ENCODE data around the gene RECQL. TPM values are rescaled to one million over a fixed set of nuclear protein-coding genes. Genes with fewer than 3 reads are reported as not detected.

Gene RECQL
- polyA plus RNA-seq, 1 of the 3 experiments (the other 2 are of a cell fraction), result 14.6 TPM

DNA sequence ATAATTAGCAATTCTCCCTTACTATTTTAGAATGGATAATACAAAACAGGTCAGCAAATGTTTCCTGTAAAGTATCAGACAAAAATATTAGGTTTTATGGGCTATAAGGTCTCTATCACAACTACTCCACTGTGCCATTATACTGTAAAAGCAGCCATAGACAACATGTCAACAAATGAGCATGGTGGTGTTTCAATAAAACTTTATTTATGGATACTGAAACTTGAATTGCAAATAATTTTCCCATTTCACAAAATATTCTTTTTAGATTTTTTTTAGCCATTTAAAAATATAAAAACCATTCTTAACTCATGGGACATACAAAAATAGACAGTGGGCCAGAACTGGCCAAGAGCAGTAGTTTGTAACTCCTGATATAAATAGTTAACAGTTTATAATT, 15.4 kb downstream of the RECQL start:
- H3K9ac ChIP-seq, result no peak overlapping the region
- H2AFZ ChIP-seq (ENCODE audit: low read depth), result no peak overlapping the region
- no peaks in the 10 kb centered on the region; the same call in 1 of the 2 replicates for H3K79me2 ChIP-seq (ENCODE audit: insufficient read depth)
- H3K9me3 ChIP-seq, result no peaks in the 10 kb centered on the region
- POLR2A ChIA-PET, result no interaction called here
- CTCF ChIA-PET, result no interaction called here
- no peak for TF ChIP-seq MXI1 (IDR thresholded peaks at IDR 0.05; ENCODE audit: low read depth, low read length)
- no peak for TF ChIP-seq SIN3A (IDR thresholded peaks at IDR 0.05; ENCODE audit: borderline replicate concordance, low read depth, low read length)
- no peak for TF ChIP-seq CHD2 (IDR thresholded peaks at IDR 0.05; ENCODE audit: low read length, partially characterized antibody)
- TF ChIP-seq, protein P1, sequence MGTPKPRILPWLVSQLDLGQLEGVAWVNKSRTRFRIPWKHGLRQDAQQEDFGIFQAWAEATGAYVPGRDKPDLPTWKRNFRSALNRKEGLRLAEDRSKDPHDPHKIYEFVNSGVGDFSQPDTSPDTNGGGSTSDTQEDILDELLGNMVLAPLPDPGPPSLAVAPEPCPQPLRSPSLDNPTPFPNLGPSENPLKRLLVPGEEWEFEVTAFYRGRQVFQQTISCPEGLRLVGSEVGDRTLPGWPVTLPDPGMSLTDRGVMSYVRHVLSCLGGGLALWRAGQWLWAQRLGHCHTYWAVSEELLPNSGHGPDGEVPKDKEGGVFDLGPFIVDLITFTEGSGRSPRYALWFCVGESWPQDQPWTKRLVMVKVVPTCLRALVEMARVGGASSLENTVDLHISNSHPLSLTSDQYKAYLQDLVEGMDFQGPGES (IDR thresholded peaks at IDR 0.05; ENCODE audit: low read depth, low read length), result no peak
- TF ChIP-seq NFIC (IDR thresholded peaks at IDR 0.05; ENCODE audit: borderline replicate concordance), result no peak
- no peak for TF ChIP-seq NRF1 (IDR thresholded peaks at IDR 0.05; ENCODE audit: low read depth, low read length)
- TF ChIP-seq, protein P2, sequence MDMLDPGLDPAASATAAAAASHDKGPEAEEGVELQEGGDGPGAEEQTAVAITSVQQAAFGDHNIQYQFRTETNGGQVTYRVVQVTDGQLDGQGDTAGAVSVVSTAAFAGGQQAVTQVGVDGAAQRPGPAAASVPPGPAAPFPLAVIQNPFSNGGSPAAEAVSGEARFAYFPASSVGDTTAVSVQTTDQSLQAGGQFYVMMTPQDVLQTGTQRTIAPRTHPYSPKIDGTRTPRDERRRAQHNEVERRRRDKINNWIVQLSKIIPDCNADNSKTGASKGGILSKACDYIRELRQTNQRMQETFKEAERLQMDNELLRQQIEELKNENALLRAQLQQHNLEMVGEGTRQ (IDR thresholded peaks at IDR 0.05; ENCODE audit: borderline replicate concordance, low read depth, low read length), result no peak
- TF ChIP-seq RFX5 (IDR thresholded peaks at IDR 0.05; ENCODE audit: low read length), result no peak
- no peak for TF ChIP-seq SMC3 (IDR thresholded peaks at IDR 0.05; ENCODE audit: low read depth, low read length)
- TF ChIP-seq, protein P3, sequence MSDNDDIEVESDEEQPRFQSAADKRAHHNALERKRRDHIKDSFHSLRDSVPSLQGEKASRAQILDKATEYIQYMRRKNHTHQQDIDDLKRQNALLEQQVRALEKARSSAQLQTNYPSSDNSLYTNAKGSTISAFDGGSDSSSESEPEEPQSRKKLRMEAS (IDR thresholded peaks at IDR 0.05; ENCODE audit: low read depth), result no peak
- TF ChIP-seq, protein P4, sequence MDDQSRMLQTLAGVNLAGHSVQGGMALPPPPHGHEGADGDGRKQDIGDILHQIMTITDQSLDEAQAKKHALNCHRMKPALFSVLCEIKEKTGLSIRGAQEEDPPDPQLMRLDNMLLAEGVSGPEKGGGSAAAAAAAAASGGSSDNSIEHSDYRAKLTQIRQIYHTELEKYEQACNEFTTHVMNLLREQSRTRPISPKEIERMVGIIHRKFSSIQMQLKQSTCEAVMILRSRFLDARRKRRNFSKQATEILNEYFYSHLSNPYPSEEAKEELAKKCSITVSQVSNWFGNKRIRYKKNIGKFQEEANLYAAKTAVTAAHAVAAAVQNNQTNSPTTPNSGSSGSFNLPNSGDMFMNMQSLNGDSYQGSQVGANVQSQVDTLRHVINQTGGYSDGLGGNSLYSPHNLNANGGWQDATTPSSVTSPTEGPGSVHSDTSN (IDR thresholded peaks at IDR 0.05), result no peak
- H3K9me2 ChIP-seq, result no peaks in the 10 kb centered on the region
- no peak overlapping the region for H3K27ac ChIP-seq (ENCODE audit: low read depth in 2 of 2, low read length in 1 of 2)
- H3K4me3 ChIP-seq (ENCODE audit: low read depth in 2 of 2, low read length in 1 of 2), result no peak overlapping the region
- no peaks in the 10 kb centered on the region for H3K27me3 ChIP-seq (ENCODE audit: insufficient read depth)
- H3K4me1 ChIP-seq (ENCODE audit: control insufficient read depth in 1 of 2, insufficient read depth in 2 of 2, low read depth in 1 of 2, low read length in 1 of 2), result no peaks in the 10 kb centered on the region
- no peak for DNase-seq
- no peaks in the 10 kb centered on the region for H3F3A ChIP-seq (replicated peaks; ENCODE audit: insufficient read depth)
- peaks cover 70 to 72% of the 10 kb centered on the region in 2 experiments for H3K36me3 ChIP-seq (replicated peaks in 1 of 2; ENCODE audit: control insufficient read depth in 1 of 2, insufficient read depth in 2 of 2, low read length in 1 of 2)
- H4K20me1 ChIP-seq (ENCODE audit: insufficient read depth), result no peaks in the 10 kb centered on the region
- H3K4me2 ChIP-seq, result no peak overlapping the region

DNA sequence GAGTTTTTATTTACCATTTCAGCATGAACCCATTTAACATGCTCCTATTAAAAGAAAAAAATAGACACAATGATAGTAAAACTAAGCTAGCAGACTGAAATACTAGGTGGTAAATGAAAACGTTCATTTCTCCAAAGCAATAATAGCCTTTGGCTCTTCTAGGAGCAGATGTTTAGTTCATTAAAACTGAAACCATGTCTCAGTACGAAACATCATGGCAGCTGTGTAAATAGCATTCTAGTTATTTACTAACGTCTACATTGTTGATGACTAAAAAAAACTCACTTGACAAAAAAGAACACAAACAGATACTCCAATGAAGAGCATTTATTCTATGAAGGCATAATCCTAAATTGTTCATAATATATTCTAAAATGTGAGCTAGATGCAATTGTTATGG, 17.9 kb downstream of the RECQL start:
- H3K27me3 ChIP-seq (ENCODE audit: insufficient read depth), result no peaks in the 10 kb centered on the region
- no peak overlapping the region for H2AFZ ChIP-seq (ENCODE audit: low read depth)
- no peak for DNase-seq
- H3K36me3 ChIP-seq (replicated peaks in 1 of 2; ENCODE audit: control insufficient read depth in 1 of 2, insufficient read depth in 2 of 2, low read length in 1 of 2), result peaks cover 66 to 68% of the 10 kb centered on the region in 2 experiments
- H3F3A ChIP-seq (replicated peaks; ENCODE audit: insufficient read depth), result no peaks in the 10 kb centered on the region
- no peak overlapping the region for H3K9ac ChIP-seq
- H3K9me2 ChIP-seq, result no peaks in the 10 kb centered on the region
- H3K79me2 ChIP-seq (ENCODE audit: insufficient read depth), result no peaks in the 10 kb centered on the region; the same call in 1 of the 2 replicates
- H3K4me1 ChIP-seq (ENCODE audit: control insufficient read depth in 1 of 2, insufficient read depth in 2 of 2, low read depth in 1 of 2, low read length in 1 of 2), result no peaks in the 10 kb centered on the region
- CTCF ChIA-PET, result no interaction called here
- no peaks in the 10 kb centered on the region for H4K20me1 ChIP-seq (ENCODE audit: insufficient read depth)
- WGBS (ENCODE audit: low lambda C conversion rate), result 69% methylated on average over 3 of the region's 3 CpGs
- H3K4me3 ChIP-seq (ENCODE audit: low read depth in 2 of 2, low read length in 1 of 2), result no peak overlapping the region
- no peak overlapping the region for H3K27ac ChIP-seq (ENCODE audit: low read depth in 2 of 2, low read length in 1 of 2)
- POLR2A ChIA-PET, result no interaction called here
- no peak overlapping the region for H3K4me2 ChIP-seq
- no peaks in the 10 kb centered on the region for H3K9me3 ChIP-seq
- no peak for TF ChIP-seq TAF1 (IDR thresholded peaks at IDR 0.05; ENCODE audit: borderline replicate concordance, low read depth, low read length)
- TF ChIP-seq, protein P5, sequence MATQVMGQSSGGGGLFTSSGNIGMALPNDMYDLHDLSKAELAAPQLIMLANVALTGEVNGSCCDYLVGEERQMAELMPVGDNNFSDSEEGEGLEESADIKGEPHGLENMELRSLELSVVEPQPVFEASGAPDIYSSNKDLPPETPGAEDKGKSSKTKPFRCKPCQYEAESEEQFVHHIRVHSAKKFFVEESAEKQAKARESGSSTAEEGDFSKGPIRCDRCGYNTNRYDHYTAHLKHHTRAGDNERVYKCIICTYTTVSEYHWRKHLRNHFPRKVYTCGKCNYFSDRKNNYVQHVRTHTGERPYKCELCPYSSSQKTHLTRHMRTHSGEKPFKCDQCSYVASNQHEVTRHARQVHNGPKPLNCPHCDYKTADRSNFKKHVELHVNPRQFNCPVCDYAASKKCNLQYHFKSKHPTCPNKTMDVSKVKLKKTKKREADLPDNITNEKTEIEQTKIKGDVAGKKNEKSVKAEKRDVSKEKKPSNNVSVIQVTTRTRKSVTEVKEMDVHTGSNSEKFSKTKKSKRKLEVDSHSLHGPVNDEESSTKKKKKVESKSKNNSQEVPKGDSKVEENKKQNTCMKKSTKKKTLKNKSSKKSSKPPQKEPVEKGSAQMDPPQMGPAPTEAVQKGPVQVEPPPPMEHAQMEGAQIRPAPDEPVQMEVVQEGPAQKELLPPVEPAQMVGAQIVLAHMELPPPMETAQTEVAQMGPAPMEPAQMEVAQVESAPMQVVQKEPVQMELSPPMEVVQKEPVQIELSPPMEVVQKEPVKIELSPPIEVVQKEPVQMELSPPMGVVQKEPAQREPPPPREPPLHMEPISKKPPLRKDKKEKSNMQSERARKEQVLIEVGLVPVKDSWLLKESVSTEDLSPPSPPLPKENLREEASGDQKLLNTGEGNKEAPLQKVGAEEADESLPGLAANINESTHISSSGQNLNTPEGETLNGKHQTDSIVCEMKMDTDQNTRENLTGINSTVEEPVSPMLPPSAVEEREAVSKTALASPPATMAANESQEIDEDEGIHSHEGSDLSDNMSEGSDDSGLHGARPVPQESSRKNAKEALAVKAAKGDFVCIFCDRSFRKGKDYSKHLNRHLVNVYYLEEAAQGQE (IDR thresholded peaks at IDR 0.05; ENCODE audit: low read depth, low read length), result no peak
- TF ChIP-seq SIN3A (IDR thresholded peaks at IDR 0.05; ENCODE audit: borderline replicate concordance, low read depth, low read length), result no peak
- TF ChIP-seq, protein P4 (IDR thresholded peaks at IDR 0.05), result no peak
- TF ChIP-seq, protein P2 (IDR thresholded peaks at IDR 0.05; ENCODE audit: borderline replicate concordance, low read depth, low read length), result no peak
- no peak for TF ChIP-seq TEAD4 (IDR thresholded peaks at IDR 0.05; ENCODE audit: borderline replicate concordance, insufficient read depth)
- TF ChIP-seq, protein P1 (IDR thresholded peaks at IDR 0.05; ENCODE audit: low read depth, low read length), result no peak
- TF ChIP-seq RAD21 (IDR thresholded peaks at IDR 0.05; ENCODE audit: low read length), result no peak

Data from SK-N-SH (cell line).